Heart left ventricle (tissue), 13 donors: ENCODE results near the gene DLG4.

ENCODE experiments used
- CTCF ChIP-seq, 12 donors: fragments of 200-600 bp; sonication (generic) in 4 of 12; IDR thresholded peaks; one replicate each; pipeline versions ENCODE4 v1.5.0 to v1.8.0; 2018 to 2022; ENCODE audit warnings: antibody characterized with exemption in 12 of 12, mild to moderate bottlenecking in 5 of 12
- POLR2A ChIP-seq, 2 donors: fragments of 450-650 bp; IDR thresholded peaks; one replicate each; pipeline ENCODE4 v1.6.1; 2017; ENCODE audit warnings: antibody characterized with exemption in 2 of 2, mild to moderate bottlenecking in 2 of 2, moderate library complexity in 2 of 2
- donor health status: ischemic (EF 13 %, LVEDD 7.1; RV severe dilation, severe dysfunction).
- donor health status: DM: no; HTN: yes; CAD: no.
- donor health status: DM: no; HTN: no; CAD: no.
- donor health status: ischemic (EF 25% LVEDD 6.9; RV normal size, moderate dysfunction).
- donor health status: ischemic (EF 25% LVEDD 5.7; RV mildly dilated, moderate dysfunction).
- donor health status: ischemic (EF 35%, LVEDD 5.7; RV mildly dilated, moderate dysfunction).
- donor health status: nonischemic (EF 11% LVEDD 7.7; RV severe dilation, severe dysfunction).
- donor health status: DM: yes; HTN: yes; CAD: no.
- donor health status: PGD.
- donor health status: ischemic (EF 29% LVEDD 5.4; RV normal size, mild dysfunction).
- donor health status: nonischemic (EF 23%, LVEDD 6.1; RV moderate dilation, normal function).

DNA sequence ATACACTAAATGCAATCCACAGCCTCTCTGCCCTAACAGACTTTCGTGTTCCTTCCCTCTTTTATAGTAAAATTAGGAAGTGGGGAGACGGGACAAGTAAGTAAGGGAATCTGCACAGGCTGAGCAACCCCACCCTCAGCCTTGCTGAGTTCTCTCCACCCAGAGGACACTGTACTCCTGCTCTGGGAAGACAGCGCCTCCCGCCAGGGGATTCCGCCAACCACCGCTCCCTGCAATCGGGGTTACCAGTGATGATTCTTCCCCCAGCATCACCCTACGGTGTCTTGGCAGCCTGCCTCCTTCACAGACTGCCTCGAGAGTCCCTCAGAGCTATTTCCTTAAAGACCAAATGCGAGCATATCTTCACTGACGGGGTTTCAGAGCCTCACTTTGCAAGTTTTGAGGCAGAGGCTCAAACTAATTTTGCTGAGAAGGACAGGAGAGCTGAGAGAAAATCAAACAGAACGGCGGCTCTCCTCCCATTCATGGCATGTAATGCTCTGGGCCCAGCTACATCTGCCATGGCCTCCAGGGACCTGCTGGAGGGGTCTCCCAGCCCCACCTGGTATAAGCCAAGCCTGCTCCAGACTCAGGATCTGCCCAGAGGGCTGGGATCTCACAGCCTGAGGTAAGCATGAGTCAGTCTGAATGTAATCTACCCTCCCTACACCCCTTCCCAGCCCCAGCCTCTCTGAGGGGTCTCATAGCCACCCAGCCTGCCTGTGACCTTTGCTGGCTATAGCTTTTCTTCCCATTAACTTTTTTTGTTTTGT, 82.3 kb downstream of the DLG4 start:
- TF ChIP-seq CTCF (IDR thresholded peaks at IDR 0.05) (no peak), POLR2A (IDR thresholded peaks at IDR 0.05) (no peak)
